ENCODE measurements around the gene TRIM66.

DNA sequence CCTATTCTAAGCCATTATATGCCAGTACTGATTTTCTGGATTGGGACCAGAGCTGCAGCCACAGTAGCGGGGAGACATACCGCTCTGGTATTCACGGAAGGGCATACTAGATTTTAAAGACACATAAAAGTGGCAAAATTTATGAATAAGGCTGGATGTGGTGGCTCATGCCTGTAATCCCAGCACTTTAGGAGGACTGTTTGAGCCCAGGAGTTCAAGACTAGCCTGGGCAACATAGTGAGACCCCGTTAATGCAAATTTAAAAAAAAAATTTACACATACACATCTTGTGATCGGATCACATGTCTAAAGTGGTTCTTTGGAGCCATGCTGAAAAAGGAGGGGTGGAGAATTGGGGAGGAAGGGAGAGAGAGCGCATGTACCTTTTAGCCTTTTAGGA, 9.1 kb upstream of the TRIM66 start:
- TF ChIP-seq, protein P1, sequence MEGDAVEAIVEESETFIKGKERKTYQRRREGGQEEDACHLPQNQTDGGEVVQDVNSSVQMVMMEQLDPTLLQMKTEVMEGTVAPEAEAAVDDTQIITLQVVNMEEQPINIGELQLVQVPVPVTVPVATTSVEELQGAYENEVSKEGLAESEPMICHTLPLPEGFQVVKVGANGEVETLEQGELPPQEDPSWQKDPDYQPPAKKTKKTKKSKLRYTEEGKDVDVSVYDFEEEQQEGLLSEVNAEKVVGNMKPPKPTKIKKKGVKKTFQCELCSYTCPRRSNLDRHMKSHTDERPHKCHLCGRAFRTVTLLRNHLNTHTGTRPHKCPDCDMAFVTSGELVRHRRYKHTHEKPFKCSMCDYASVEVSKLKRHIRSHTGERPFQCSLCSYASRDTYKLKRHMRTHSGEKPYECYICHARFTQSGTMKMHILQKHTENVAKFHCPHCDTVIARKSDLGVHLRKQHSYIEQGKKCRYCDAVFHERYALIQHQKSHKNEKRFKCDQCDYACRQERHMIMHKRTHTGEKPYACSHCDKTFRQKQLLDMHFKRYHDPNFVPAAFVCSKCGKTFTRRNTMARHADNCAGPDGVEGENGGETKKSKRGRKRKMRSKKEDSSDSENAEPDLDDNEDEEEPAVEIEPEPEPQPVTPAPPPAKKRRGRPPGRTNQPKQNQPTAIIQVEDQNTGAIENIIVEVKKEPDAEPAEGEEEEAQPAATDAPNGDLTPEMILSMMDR (IDR thresholded peaks at IDR 0.05): no peak
- no peak for TF ChIP-seq POLR2A (IDR thresholded peaks at IDR 0.05)
